Neural cell (in vitro differentiated cells): ENCODE results near the gene EVA1A. TPM values are rescaled to one million over a fixed set of nuclear protein-coding genes. Genes with fewer than 3 reads are reported as not detected.

ENCODE experiments used
- H2AFZ ChIP-seq: fragments of 200-600, 300-800 bp; sonication (generic), shearing (Covaris generic); 2 replicates; pipeline ENCODE4 v1.6.0; 2014; ENCODE audit warnings: low read depth, mild to moderate bottlenecking, antibody characterized with exemption, low read length, moderate library complexity
- H3F3A ChIP-seq: fragments of 200-600 bp; shearing (Covaris generic); 2 replicates; pipeline ENCODE4 v1.6.1; 2016; ENCODE audit warnings: mild to moderate bottlenecking, moderate library complexity, mixed read lengths, antibody characterized with exemption, low read length; ENCODE audit not compliant: insufficient read depth, poor library complexity, severe bottlenecking
- H3K27ac ChIP-seq: fragments of 200-600, 300-800 bp; sonication (generic), shearing (Covaris generic); 2 replicates; pipeline ENCODE4 v1.5.1; 2014; ENCODE audit warnings: mild to moderate bottlenecking, low read length, moderate library complexity
- H3K27me3 ChIP-seq: fragments of 300-800, 200-600 bp; sonication (generic), shearing (Covaris generic); 2 replicates; pipeline ENCODE4 v1.6.0; 2014; ENCODE audit warnings: mild to moderate bottlenecking, low read depth, low read length, moderate library complexity; ENCODE audit not compliant: insufficient read depth
- H3K36me3 ChIP-seq: fragments of 300-800, 200-600 bp; sonication (generic), shearing (Covaris generic); 2 replicates; pipeline ENCODE4 v1.5.1; 2014; ENCODE audit warnings: mild to moderate bottlenecking, antibody characterized with exemption, low read length, moderate library complexity; ENCODE audit not compliant: insufficient read depth
- H3K4me2 ChIP-seq: fragments of 300-800, 200-600 bp; sonication (generic), shearing (Covaris generic); 2 replicates; pipeline ENCODE4 v1.6.0; 2014; ENCODE audit warnings: mild to moderate bottlenecking, low read length
- H3K4me3 ChIP-seq: fragments of 300-800, 200-600 bp; sonication (generic), shearing (Covaris generic); 2 replicates; pipeline ENCODE4 v1.5.1; 2014; ENCODE audit warnings: mild to moderate bottlenecking, low read length, moderate library complexity
- H3K79me2 ChIP-seq: fragments of 200-600 bp; shearing (Covaris generic); replicated peaks from 2 replicates; pipeline ENCODE4 v1.6.0; 2014; ENCODE audit warnings: mild to moderate bottlenecking, low read length, moderate library complexity; ENCODE audit not compliant: insufficient read depth
- H3K9ac ChIP-seq: fragments of 300-800, 200-600 bp; sonication (generic), shearing (Covaris generic); 2 replicates; pipeline ENCODE4 v1.6.1; 2016; ENCODE audit warnings: mild to moderate bottlenecking, low read length, mixed read lengths
- H3K9me2 ChIP-seq: fragments of 200-600 bp; shearing (Covaris generic); 2 replicates; pipeline ENCODE4 v1.6.1; 2016; ENCODE audit warnings: mild to moderate bottlenecking, low read length, mixed read lengths; ENCODE audit not compliant: insufficient read depth
- H3K9me3 ChIP-seq: fragments of 200-600, 300-800 bp; sonication (generic), shearing (Covaris generic); 2 replicates; pipeline ENCODE4 v1.6.1; 2016; ENCODE audit warnings: mild to moderate bottlenecking, mixed run types, low read length, moderate library complexity, mixed read lengths
- H4K20me1 ChIP-seq: fragments of 200-600 bp; shearing (Covaris generic); 2 replicates; pipeline ENCODE4 v1.6.1; 2016; ENCODE audit warnings: mild to moderate bottlenecking, mixed run types; ENCODE audit not compliant: insufficient read depth
- EP300 ChIP-seq: fragments of 450-650 bp; conservative IDR thresholded peaks from 2 replicates; pipeline ENCODE4 v1.6.1; 2014; ENCODE audit warnings: antibody characterized with exemption, mild to moderate bottlenecking, moderate library complexity; ENCODE audit not compliant: poor library complexity, severe bottlenecking
- MXI1 ChIP-seq: fragments of 450-650 bp; conservative IDR thresholded peaks from 2 replicates; pipeline ENCODE4 v1.6.1; 2014; ENCODE audit warnings: antibody characterized with exemption, mild to moderate bottlenecking; ENCODE audit not compliant: poor library complexity, severe bottlenecking
- POLR2AphosphoS5 ChIP-seq: IDR thresholded peaks from 2 replicates; pipeline ENCODE4 v1.6.1; 2012
- RAD21 ChIP-seq: fragments of 450-650 bp; conservative IDR thresholded peaks from 2 replicates; pipeline ENCODE4 v1.6.1; 2014; ENCODE audit warnings: antibody characterized with exemption, mild to moderate bottlenecking, moderate library complexity
- polyA plus RNA-seq: library from polyadenylated mRNA; depleted of rRNA; stranded (reverse); fragments of >200 nt; gene quantifications from 2 replicates; pipeline ENCODE4 v1.2.3, GENCODE V29; 2014
- TF ChIP-seq, protein P1 (sequence below): IDR thresholded peaks from 2 replicates; pipeline ENCODE4 v1.6.1; 2012; ENCODE audit warnings: borderline replicate concordance
- TF ChIP-seq, protein P2 (sequence below): fragments of 450-650 bp; IDR thresholded peaks from 2 replicates; pipeline ENCODE4 v1.5.1; 2014; ENCODE audit warnings: antibody characterized with exemption, mild to moderate bottlenecking, moderate library complexity; ENCODE audit not compliant: poor library complexity, severe bottlenecking

The EVA1A gene
- polyA plus RNA-seq, 1 donor from 2014 or later = not detected

DNA sequence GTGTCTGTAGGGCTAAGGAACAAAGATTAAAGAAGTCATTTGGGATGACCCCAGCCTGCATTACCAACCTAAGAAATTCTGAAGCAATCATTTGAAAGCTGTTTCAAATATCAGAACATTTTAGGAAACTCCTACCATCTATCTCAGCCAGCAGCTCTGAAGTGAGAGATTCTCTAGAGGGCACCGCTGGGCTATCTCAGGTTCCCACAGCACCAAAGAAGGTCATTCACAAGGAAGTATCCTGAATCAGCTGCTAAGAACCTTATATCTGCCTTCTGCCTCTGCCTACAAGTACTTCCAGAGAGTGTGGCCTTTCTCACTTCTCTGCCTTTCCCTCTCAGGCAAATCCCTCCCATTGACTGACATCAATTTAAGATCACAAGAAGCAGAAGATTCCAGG, 13.4 kb upstream of the EVA1A start:
- Histone ChIP-seq H3K36me3 (no peaks in the 10 kb centered on the region), H3K9me2 (no peaks in the 10 kb centered on the region), H3K4me2 (no peak overlapping the region), H3K79me2 (no peaks in the 10 kb centered on the region), H3F3A (no peaks in the 10 kb centered on the region), H3K27ac (no peak overlapping the region), H4K20me1 (no peaks in the 10 kb centered on the region), H3K4me3 (no peak overlapping the region), H3K9ac (no peak overlapping the region), H2AFZ (no peak overlapping the region), H3K9me3 (no peaks in the 10 kb centered on the region), H3K27me3 (no peaks in the 10 kb centered on the region)
- no peak for TF ChIP-seq MXI1

DNA sequence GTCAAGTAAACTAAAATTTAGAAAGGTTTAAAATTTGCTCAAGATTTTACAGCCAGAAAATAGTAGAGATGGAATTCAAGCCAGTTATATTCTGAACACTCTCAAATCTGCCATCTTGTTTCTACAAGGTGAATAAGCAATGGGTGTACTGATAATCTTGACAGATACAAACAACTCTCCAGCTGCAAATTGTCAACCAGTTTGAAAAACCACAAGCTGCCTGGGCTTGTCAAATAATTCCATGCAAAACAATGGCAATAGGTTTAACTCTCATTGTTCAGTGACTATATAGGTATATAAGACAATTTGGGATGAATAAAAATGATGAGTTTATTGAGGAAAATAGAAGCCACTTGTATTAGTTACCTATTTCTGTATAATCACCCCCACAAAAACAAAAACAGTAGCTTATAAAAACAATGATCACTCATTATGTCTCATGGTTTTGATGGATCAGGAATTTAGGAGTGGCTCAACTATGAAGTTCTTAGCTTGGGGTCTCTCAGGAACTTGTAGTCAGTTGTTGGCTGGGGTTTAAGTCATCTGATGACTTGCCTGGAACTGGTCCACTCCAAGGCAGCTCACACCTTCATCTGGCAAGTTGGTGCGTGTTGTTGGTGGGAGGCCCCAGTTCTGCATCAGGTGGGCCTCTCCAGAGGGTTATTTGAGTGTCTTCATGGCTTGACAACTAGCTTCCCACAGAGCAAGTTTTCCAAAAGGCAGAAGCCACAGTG, 12.6 kb upstream of the EVA1A start:
- Histone ChIP-seq H3K27me3 (no peaks in the 10 kb centered on the region), H3K4me2 (no peak overlapping the region), H3F3A (no peaks in the 10 kb centered on the region), H4K20me1 (no peaks in the 10 kb centered on the region), H3K4me3 (no peak overlapping the region), H3K36me3 (no peaks in the 10 kb centered on the region), H3K27ac (no peak overlapping the region), H3K9me2 (no peaks in the 10 kb centered on the region), H3K9ac (no peak overlapping the region), H3K79me2 (no peaks in the 10 kb centered on the region), H2AFZ (no peak overlapping the region), H3K9me3 (no peaks in the 10 kb centered on the region)
- TF ChIP-seq POLR2AphosphoS5 = no peak

DNA sequence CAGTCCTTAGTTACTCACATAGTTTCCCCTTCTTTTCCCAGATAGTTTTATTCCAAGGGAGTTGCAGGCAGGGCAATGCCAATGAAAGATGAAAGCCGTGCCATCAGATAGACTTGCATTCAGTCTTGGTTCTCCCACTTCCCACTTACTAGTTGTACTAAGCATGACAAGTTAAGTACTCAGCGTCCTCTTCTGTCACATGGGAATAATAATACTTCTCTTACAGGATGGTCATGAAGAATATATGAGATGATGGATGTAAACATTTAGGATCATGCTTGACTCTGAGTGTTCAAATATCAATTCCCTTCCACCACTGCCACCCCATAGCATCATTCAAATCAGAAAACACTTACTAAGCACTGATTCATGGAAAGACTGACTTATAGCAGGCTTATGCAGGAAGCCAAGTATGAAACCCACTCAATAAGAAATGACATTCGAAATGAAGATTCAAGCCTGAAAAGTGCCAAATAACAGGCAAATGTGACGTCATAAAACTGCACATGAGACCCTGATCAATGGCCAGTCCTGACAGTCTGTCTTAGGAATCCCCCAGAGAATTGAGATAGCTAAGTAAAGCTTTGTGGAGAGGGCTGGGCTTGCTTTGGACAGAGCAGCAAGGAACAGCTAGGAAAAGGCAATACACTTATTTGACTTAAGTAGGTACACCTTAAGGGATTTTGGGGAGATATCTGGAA, 11.1 kb upstream of the EVA1A start:
- TF ChIP-seq EP300 (no peak), RAD21 (no peak)
- Histone ChIP-seq H3K9me2 (no peaks in the 10 kb centered on the region), H3K36me3 (no peaks in the 10 kb centered on the region), H3K4me2 (no peak overlapping the region), H2AFZ (no peak overlapping the region), H3F3A (no peaks in the 10 kb centered on the region), H3K27ac (no peak overlapping the region), H3K9me3 (no peaks in the 10 kb centered on the region), H3K4me3 (no peak overlapping the region), H4K20me1 (no peaks in the 10 kb centered on the region), H3K9ac (no peak overlapping the region), H3K27me3 (no peaks in the 10 kb centered on the region), H3K79me2 (no peaks in the 10 kb centered on the region)

DNA sequence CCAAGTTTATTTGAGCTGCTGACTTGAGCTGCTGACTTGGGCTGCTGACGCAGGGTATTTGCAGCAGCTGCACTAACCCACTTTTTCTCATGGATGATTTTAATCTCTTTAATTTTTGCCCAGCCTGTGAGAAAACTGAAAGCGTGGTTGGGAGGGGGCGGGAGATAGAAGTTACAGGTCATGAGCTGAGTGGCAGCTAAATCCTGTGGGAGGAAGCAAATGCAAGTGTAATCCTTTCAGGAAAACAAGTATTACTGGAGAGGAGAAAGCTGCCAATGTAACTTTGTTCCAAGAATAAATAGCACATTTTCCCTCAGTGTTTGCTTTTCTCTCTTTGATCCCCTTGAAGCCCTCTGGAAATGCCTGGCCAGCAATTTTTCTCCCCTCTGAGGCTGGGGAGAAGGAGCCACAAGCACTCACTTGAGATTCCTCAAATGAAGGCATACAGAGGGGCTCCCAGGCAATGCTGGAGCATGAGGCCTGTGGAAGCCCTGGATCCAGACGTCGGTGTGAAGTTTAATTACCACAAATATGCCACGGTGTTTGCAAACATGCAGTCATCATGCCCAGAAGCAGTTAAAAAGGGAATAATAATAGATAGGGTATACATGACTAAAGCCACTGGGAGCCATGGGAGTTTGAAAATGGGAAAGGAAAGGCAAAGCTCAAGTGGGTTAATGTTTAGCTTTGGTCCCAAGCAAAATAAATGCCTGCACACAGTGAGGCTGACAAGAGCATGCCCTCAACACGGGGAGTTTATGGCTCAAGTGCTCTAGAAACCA, 10.4 kb upstream of the EVA1A start:
- Histone ChIP-seq H3K36me3 (no peaks in the 10 kb centered on the region), H3K27ac (no peak overlapping the region), H3K4me3 (no peak overlapping the region), H4K20me1 (no peaks in the 10 kb centered on the region), H3K9me3 (no peaks in the 10 kb centered on the region), H3K9ac (no peak overlapping the region), H2AFZ (no peak overlapping the region), H3F3A (no peaks in the 10 kb centered on the region), H3K79me2 (no peaks in the 10 kb centered on the region), H3K27me3 (no peaks in the 10 kb centered on the region), H3K4me2 (no peak overlapping the region), H3K9me2 (no peaks in the 10 kb centered on the region)
- TF ChIP-seq, protein P1, sequence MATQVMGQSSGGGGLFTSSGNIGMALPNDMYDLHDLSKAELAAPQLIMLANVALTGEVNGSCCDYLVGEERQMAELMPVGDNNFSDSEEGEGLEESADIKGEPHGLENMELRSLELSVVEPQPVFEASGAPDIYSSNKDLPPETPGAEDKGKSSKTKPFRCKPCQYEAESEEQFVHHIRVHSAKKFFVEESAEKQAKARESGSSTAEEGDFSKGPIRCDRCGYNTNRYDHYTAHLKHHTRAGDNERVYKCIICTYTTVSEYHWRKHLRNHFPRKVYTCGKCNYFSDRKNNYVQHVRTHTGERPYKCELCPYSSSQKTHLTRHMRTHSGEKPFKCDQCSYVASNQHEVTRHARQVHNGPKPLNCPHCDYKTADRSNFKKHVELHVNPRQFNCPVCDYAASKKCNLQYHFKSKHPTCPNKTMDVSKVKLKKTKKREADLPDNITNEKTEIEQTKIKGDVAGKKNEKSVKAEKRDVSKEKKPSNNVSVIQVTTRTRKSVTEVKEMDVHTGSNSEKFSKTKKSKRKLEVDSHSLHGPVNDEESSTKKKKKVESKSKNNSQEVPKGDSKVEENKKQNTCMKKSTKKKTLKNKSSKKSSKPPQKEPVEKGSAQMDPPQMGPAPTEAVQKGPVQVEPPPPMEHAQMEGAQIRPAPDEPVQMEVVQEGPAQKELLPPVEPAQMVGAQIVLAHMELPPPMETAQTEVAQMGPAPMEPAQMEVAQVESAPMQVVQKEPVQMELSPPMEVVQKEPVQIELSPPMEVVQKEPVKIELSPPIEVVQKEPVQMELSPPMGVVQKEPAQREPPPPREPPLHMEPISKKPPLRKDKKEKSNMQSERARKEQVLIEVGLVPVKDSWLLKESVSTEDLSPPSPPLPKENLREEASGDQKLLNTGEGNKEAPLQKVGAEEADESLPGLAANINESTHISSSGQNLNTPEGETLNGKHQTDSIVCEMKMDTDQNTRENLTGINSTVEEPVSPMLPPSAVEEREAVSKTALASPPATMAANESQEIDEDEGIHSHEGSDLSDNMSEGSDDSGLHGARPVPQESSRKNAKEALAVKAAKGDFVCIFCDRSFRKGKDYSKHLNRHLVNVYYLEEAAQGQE = no peak
- TF ChIP-seq, protein P2, sequence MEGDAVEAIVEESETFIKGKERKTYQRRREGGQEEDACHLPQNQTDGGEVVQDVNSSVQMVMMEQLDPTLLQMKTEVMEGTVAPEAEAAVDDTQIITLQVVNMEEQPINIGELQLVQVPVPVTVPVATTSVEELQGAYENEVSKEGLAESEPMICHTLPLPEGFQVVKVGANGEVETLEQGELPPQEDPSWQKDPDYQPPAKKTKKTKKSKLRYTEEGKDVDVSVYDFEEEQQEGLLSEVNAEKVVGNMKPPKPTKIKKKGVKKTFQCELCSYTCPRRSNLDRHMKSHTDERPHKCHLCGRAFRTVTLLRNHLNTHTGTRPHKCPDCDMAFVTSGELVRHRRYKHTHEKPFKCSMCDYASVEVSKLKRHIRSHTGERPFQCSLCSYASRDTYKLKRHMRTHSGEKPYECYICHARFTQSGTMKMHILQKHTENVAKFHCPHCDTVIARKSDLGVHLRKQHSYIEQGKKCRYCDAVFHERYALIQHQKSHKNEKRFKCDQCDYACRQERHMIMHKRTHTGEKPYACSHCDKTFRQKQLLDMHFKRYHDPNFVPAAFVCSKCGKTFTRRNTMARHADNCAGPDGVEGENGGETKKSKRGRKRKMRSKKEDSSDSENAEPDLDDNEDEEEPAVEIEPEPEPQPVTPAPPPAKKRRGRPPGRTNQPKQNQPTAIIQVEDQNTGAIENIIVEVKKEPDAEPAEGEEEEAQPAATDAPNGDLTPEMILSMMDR = no peak
- no peak for TF ChIP-seq MXI1
- no peak for TF ChIP-seq POLR2AphosphoS5
- no peak for TF ChIP-seq EP300
